Gastrocnemius medialis (tissue), 4 donors: ENCODE measurements around the gene MAP3K6. TPM values are rescaled to one million over a fixed set of nuclear protein-coding genes. Genes with fewer than 3 reads are reported as not detected.

Source experiments
- ATAC-seq, 2 donors: fragments of 150-250 bp; one replicate each; pipeline ENCODE4 v1.9.1; 2016
- DNase-seq, 2 donors: peaks; one replicate each; pipeline ENCODE4 v3.0.0-alpha.2; 2019
- H3K27ac ChIP-seq, 4 donors: fragments of 200-600 bp; sonication (generic); 1 replicate in 1 of 4; 2 replicates in 3 of 4; pipeline ENCODE4 v1.5.1; 2016 to 2018; ENCODE audit warnings: mild to moderate bottlenecking in 2 of 4, moderate library complexity in 1 of 4
- H3K27me3 ChIP-seq, 3 donors: fragments of 200-600 bp; sonication (generic) in 2 of 3; 1 replicate in 1 of 3; 2 replicates in 2 of 3; pipeline versions ENCODE4 v1.5.1 to v1.6.0; 2016 to 2019; ENCODE audit warnings: mild to moderate bottlenecking in 1 of 3, moderate library complexity in 1 of 3
- H3K36me3 ChIP-seq, 2 donors: fragments of 200-600 bp; sonication (generic) in 1 of 2; one replicate each; pipeline ENCODE4 v1.5.1; 2017 to 2018
- H3K4me1 ChIP-seq, 2 donors: fragments of 200-600 bp; sonication (generic) in 1 of 2; one replicate each; pipeline ENCODE4 v1.5.1; 2016 to 2017; ENCODE audit warnings: mild to moderate bottlenecking in 2 of 2
- H3K4me3 ChIP-seq, 4 donors: fragments of 200-600 bp; sonication (generic) in 3 of 4; 1 replicate in 1 of 4; 2 replicates in 3 of 4; pipeline ENCODE4 v1.5.1; 2016 to 2019; ENCODE audit warnings: mild to moderate bottlenecking in 2 of 4
- H3K9me3 ChIP-seq, 3 donors: fragments of 200-600 bp; sonication (generic) in 2 of 3; 1 replicate in 1 of 3; 2 replicates in 2 of 3; pipeline ENCODE4 v1.5.1; 2016 to 2019
- CTCF ChIP-seq, 5 experiments: fragments of 450-650 bp in 3 of 5; fragments of 200-600 bp in 2 of 5; sonication (generic) in 2 of 5; IDR thresholded peaks in 4 of 5; conservative IDR thresholded peaks in 1 of 5; 1 replicate in 4 of 5; 2 replicates in 1 of 5; pipeline ENCODE4 v1.5.1; 2016 to 2019; ENCODE audit warnings: antibody characterized with exemption in 5 of 5, mild to moderate bottlenecking in 3 of 5, moderate library complexity in 3 of 5
- POLR2A ChIP-seq, 2 donors: fragments of 450-650 bp; IDR thresholded peaks; one replicate each; pipeline ENCODE4 v1.6.1; 2017; ENCODE audit warnings: antibody characterized with exemption in 2 of 2, mild to moderate bottlenecking in 2 of 2, moderate library complexity in 2 of 2
- in situ Hi-C, 4 donors: fragments of 200-750 bp; cut with MboI; loops; one replicate each; pipeline versions ENCODE4 v1.15.0 to v1.8.0; 2017; ENCODE audit warnings: low sequenced_read_pairs in 4 of 4
- intact Hi-C: fragments of 100-400 bp; cut with DNase I; formaldehyde crosslinking; loops from one replicate; pipeline ENCODE4 v1.15.1; 2023; ENCODE audit warnings: low total_unique reads
- total RNA-seq, 4 donors: library from RNA; depleted of rRNA; stranded (reverse); fragments of >200 nt; gene quantifications; one replicate each; pipeline versions ENCODE4 v1.1.0 to v1.2.3, GENCODE V29; 2016

MAP3K6 gene
- total RNA-seq, 4 donors from 2014 or later, result 16.5 to 29.1 (median 18.4) TPM

GRCh38 chr1:27342778-27343638, 23.8 kb downstream of the MAP3K6 start:
- Histone ChIP-seq H3K4me1 (no peaks in the 10 kb centered on the region), H3K27ac (no peak overlapping the region), H3K9me3 (no peaks in the 10 kb centered on the region), H3K27me3 (peaks cover 0 to 6% (median 6%) of the 10 kb centered on the region in 3 donors), H3K36me3 (no peaks in the 10 kb centered on the region), H3K4me3 (no peak overlapping the region)
- TF ChIP-seq POLR2A (IDR thresholded peaks at IDR 0.05) (no peak), CTCF (IDR thresholded peaks at IDR 0.05 in 4 of 5, conservative IDR thresholded peaks at IDR 0.05 in 1 of 5) (no peak)
- ATAC-seq, result no peak
- in situ Hi-C loops, result no loop called here
- DNase-seq, result no peak
- intact Hi-C loops, result no loop called here

GRCh38 chr1:27342391-27342777, 24.4 kb downstream of the MAP3K6 start:
- ATAC-seq (no peak), DNase-seq (no peak)
- Histone ChIP-seq H3K4me1 (no peaks in the 10 kb centered on the region), H3K9me3 (no peaks in the 10 kb centered on the region), H3K27me3 (peaks cover 0 to 6% (median under 1%) of the 10 kb centered on the region in 3 donors), H3K4me3 (no peak overlapping the region), H3K36me3 (no peaks in the 10 kb centered on the region), H3K27ac (no peak overlapping the region)
- in situ Hi-C loops (no loop called here), intact Hi-C loops (no loop called here)
- TF ChIP-seq CTCF (IDR thresholded peaks at IDR 0.05 in 4 of 5, conservative IDR thresholded peaks at IDR 0.05 in 1 of 5), result no peak
- no peak for TF ChIP-seq POLR2A (IDR thresholded peaks at IDR 0.05)

- no peaks in the 10 kb centered on the region for H3K4me1 ChIP-seq
- peaks cover 0 to 4% (median 0%) of the 10 kb centered on the region in 3 donors for H3K27me3 ChIP-seq
- in situ Hi-C loops (no loop called here), intact Hi-C loops (no loop called here)
- no peaks in the 10 kb centered on the region for H3K9me3 ChIP-seq
- ATAC-seq (peak in 1 of 2 donors; percentile 29), DNase-seq (no peak)
- no peak for TF ChIP-seq CTCF (IDR thresholded peaks at IDR 0.05 in 4 of 5, conservative IDR thresholded peaks at IDR 0.05 in 1 of 5)
- TF ChIP-seq POLR2A (IDR thresholded peaks at IDR 0.05), result no peak
- H3K4me3 ChIP-seq, result no peak within 1 kb of the TSS
- H3K36me3 ChIP-seq, result no peaks in the 10 kb centered on the region
- no peak within 1 kb of the TSS for H3K27ac ChIP-seq
These were observed 25.1 kb downstream of the MAP3K6 start, which contains the start of gene SYTL1 for GRCh38 chr1:27341525-27342252. Gene SYTL1, plus strand, starts transcription at chr1:27342022. Its CDS starts 3,313 bp downstream, at chr1:27345335.

- no peaks in the 10 kb centered on the region for H3K9me3 ChIP-seq
- in situ Hi-C loops (no loop called here), intact Hi-C loops (no loop called here)
- no peak overlapping the region for H3K27ac ChIP-seq
- no peak for DNase-seq
- TF ChIP-seq POLR2A (IDR thresholded peaks at IDR 0.05) (no peak), CTCF (IDR thresholded peaks at IDR 0.05 in 4 of 5, conservative IDR thresholded peaks at IDR 0.05 in 1 of 5) (no peak)
- peaks cover 0 to 23% of the 10 kb centered on the region in 2 donors for H3K36me3 ChIP-seq
- no peaks in the 10 kb centered on the region for H3K4me1 ChIP-seq
- no peak overlapping the region for H3K4me3 ChIP-seq
- ATAC-seq, result no peak
- H3K27me3 ChIP-seq, result no peaks in the 10 kb centered on the region
These were observed 27.5 kb downstream of the MAP3K6 start for GRCh38 chr1:27339213-27339612.
